Keratinocyte (primary cell): ENCODE results near the gene GNB1L. TPM values are rescaled to one million over a fixed set of nuclear protein-coding genes. Genes with fewer than 3 reads are reported as not detected.

Experiments
- DNase-seq: peaks from one replicate; pipeline ENCODE4 v3.0.0-alpha.2; 2011; ENCODE audit warnings: low read depth, missing footprints, low spot score
- FAIRE-seq: peaks from 2 replicates; lab custom pipeline; 2011; peaks lifted over from hg19 to GRCh38; lab: Jason Lieb, UNC
- H2AFZ ChIP-seq: 2 replicates; pipeline ENCODE4 v1.6.0; 2012; ENCODE audit warnings: low read length, control low read depth, inconsistent platforms; ENCODE audit not compliant: control insufficient read depth
- H3K27ac ChIP-seq: 2 replicates; pipeline ENCODE4 v1.5.1; 2011; ENCODE audit warnings: low read length; ENCODE audit not compliant: control insufficient read depth, insufficient read depth
- H3K27me3 ChIP-seq: 3 replicates; pipeline ENCODE4 v1.6.0; 2011; ENCODE audit warnings: low read length; ENCODE audit not compliant: control insufficient read depth, insufficient read depth; ENCODE audit errors: extremely low read depth
- H3K36me3 ChIP-seq, 2 experiments: 2 replicates in 1 of 2; 3 replicates in 1 of 2; pipeline ENCODE4 v1.5.1; 2011; ENCODE audit warnings: low read length in 2 of 2, mild to moderate bottlenecking in 1 of 2; ENCODE audit not compliant: control insufficient read depth in 2 of 2, insufficient read depth in 2 of 2; ENCODE audit errors: extremely low read depth in 1 of 2
- H3K4me1 ChIP-seq: 3 replicates; pipeline ENCODE4 v1.5.1; 2011; ENCODE audit warnings: low read length; ENCODE audit not compliant: control insufficient read depth, insufficient read depth; ENCODE audit errors: extremely low read depth
- H3K4me2 ChIP-seq: 3 replicates; pipeline ENCODE4 v1.6.0; 2011; ENCODE audit warnings: low read depth, low read length; ENCODE audit not compliant: control insufficient read depth, insufficient read depth; ENCODE audit errors: extremely low read depth
- H3K4me3 ChIP-seq, 3 experiments: fragments of 200-600 bp in 1 of 3; sonication (generic) in 1 of 3; 2 replicates in 2 of 3; 3 replicates in 1 of 3; pipeline ENCODE4 v1.5.1; 2011 to 2016; ENCODE audit warnings: low read length in 3 of 3, mild to moderate bottlenecking in 3 of 3, control low read depth in 2 of 3, inconsistent platforms in 1 of 3, low read depth in 1 of 3, mixed read lengths in 1 of 3, mixed run types in 1 of 3, moderate library complexity in 1 of 3; ENCODE audit not compliant: control insufficient read depth in 2 of 3, insufficient read depth in 2 of 3; ENCODE audit errors: extremely low read depth in 1 of 3
- H3K79me2 ChIP-seq: 2 replicates; pipeline ENCODE4 v1.6.0; 2012; ENCODE audit warnings: low read length; ENCODE audit not compliant: control insufficient read depth, insufficient read depth
- H3K9ac ChIP-seq: 3 replicates; pipeline ENCODE4 v1.6.0; 2011; ENCODE audit warnings: low read length; ENCODE audit not compliant: control insufficient read depth, insufficient read depth; ENCODE audit errors: extremely low read depth
- H3K9me1 ChIP-seq: 3 replicates; pipeline ENCODE4 v1.6.0; 2011; ENCODE audit warnings: low read length; ENCODE audit not compliant: control insufficient read depth, insufficient read depth; ENCODE audit errors: extremely low read depth
- H3K9me3 ChIP-seq: 2 replicates; pipeline ENCODE4 v1.5.1; 2012; ENCODE audit warnings: low read depth, low read length; ENCODE audit not compliant: control insufficient read depth
- H4K20me1 ChIP-seq: 3 replicates; pipeline ENCODE4 v1.6.0; 2011; ENCODE audit warnings: low read length; ENCODE audit not compliant: control insufficient read depth, insufficient read depth; ENCODE audit errors: extremely low read depth
- EZH2 ChIP-seq: IDR thresholded peaks from one replicate; pipeline ENCODE4 v1.6.1; 2012; ENCODE audit warnings: inconsistent platforms, mild to moderate bottlenecking, low read length, moderate library complexity
- dilution Hi-C: fragments of 300-500 bp; cut with MboI; formaldehyde crosslinking; loops from one replicate; pipeline ENCODE4 v1.7.0; 2020; ENCODE audit warnings: low sequenced_read_pairs; ENCODE audit not compliant: extremely low pct_ligation_motif_present
- polyA plus RNA-seq, 5 experiments: library from polyadenylated mRNA; depleted of rRNA in 3 of 5; stranded (reverse) in 3 of 5; stranded (forward) in 1 of 5; unstranded in 1 of 5; fragments of >200 nt; gene quantifications; 1 replicate in 1 of 5; 2 replicates in 3 of 5; 3 replicates in 1 of 5; pipeline versions ENCODE4 v1.2.1 to v1.2.3, GENCODE V29; 2011 to 2012; ENCODE audit warnings: missing spikeins in 2 of 5, low read depth in 1 of 5, low replicate concordance in 1 of 5
- TF ChIP-seq, protein P1 (sequence below), 3 experiments: IDR thresholded peaks in 1 of 3; conservative IDR thresholded peaks in 1 of 3; optimal IDR thresholded peaks in 1 of 3; 2 replicates in 2 of 3; 3 replicates in 1 of 3; pipeline versions ENCODE3 to v1.5.1; 2011; ENCODE audit warnings: low read length in 3 of 3, mild to moderate bottlenecking in 3 of 3, moderate library complexity in 2 of 3, control low read depth in 1 of 3, inconsistent platforms in 1 of 3; ENCODE audit not compliant: insufficient read depth in 2 of 3; ENCODE audit errors: extremely low read depth in 1 of 3

Gene GNB1L
- polyA plus RNA-seq, 1 donor (not counting 4 experiments of a cell fraction or from before 2014, with no cell fraction given) = 2.0 TPM

GRCh38 chr22:19796160-19796559 is 58.5 kb downstream of the GNB1L start:
- dilution Hi-C loops = no loop called here
- FAIRE-seq = no peak
- H3K27ac ChIP-seq = no peak overlapping the region

DNA sequence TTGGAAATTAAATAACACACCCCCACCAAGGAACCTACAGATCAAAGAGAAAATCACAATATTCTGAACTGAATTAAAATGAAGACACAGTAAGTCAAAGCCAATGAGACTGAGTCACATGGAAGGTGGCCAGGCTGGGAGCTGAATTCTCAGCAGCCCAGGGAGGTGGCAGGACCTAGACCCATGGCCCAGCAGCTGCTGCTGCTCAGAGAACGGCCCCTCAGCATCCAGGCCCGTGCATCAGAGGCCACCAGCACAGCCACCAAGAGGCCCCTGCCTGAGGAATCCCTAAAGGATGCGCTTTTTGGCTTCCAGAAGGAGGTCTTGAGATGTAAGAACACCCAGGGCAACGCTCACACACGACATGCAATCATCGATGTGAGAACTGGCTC is 59.1 kb downstream of the GNB1L start:
- FAIRE-seq = no peak
- Histone ChIP-seq H4K20me1 (no peaks in the 10 kb centered on the region), H3K4me2 (no peak overlapping the region), H3K4me3 (no peak overlapping the region), H3K36me3 (peaks cover 1 to 4% of the 10 kb centered on the region in 2 experiments), H3K27me3 (no peaks in the 10 kb centered on the region), H3K9me1 (no peaks in the 10 kb centered on the region), H3K9me3 (no peaks in the 10 kb centered on the region), H3K9ac (no peak overlapping the region), H3K27ac (no peak overlapping the region), H3K79me2 (no peaks in the 10 kb centered on the region), H3K4me1 (no peaks in the 10 kb centered on the region), H2AFZ (no peak overlapping the region)
- TF ChIP-seq EZH2 = no peak
- TF ChIP-seq, protein P1, sequence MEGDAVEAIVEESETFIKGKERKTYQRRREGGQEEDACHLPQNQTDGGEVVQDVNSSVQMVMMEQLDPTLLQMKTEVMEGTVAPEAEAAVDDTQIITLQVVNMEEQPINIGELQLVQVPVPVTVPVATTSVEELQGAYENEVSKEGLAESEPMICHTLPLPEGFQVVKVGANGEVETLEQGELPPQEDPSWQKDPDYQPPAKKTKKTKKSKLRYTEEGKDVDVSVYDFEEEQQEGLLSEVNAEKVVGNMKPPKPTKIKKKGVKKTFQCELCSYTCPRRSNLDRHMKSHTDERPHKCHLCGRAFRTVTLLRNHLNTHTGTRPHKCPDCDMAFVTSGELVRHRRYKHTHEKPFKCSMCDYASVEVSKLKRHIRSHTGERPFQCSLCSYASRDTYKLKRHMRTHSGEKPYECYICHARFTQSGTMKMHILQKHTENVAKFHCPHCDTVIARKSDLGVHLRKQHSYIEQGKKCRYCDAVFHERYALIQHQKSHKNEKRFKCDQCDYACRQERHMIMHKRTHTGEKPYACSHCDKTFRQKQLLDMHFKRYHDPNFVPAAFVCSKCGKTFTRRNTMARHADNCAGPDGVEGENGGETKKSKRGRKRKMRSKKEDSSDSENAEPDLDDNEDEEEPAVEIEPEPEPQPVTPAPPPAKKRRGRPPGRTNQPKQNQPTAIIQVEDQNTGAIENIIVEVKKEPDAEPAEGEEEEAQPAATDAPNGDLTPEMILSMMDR (optimal IDR thresholded peaks at IDR 0.05 in 1 of 3, IDR thresholded peaks at IDR 0.05 in 1 of 3, conservative IDR thresholded peaks at IDR 0.05 in 1 of 3; ENCODE audit: extremely low read depth in 1 of 3, insufficient read depth in 2 of 3, low read length in 3 of 3) = no peak
- DNase-seq = no peak
- dilution Hi-C loops = no loop called here

More at GRCh38 chr22:19796160-19796559, 58.5 kb downstream of the GNB1L start:
- Histone ChIP-seq H3K9me3 (no peaks in the 10 kb centered on the region), H3K4me2 (no peak overlapping the region), H2AFZ (no peak overlapping the region), H3K79me2 (no peaks in the 10 kb centered on the region), H3K9ac (no peak overlapping the region), H3K4me1 (no peaks in the 10 kb centered on the region), H3K9me1 (no peaks in the 10 kb centered on the region), H3K4me3 (no peak overlapping the region), H3K27me3 (no peaks in the 10 kb centered on the region), H3K36me3 (peaks cover 4% of the 10 kb centered on the region in 2 experiments), H4K20me1 (no peaks in the 10 kb centered on the region)
- TF ChIP-seq, protein P1 (optimal IDR thresholded peaks at IDR 0.05 in 1 of 3, IDR thresholded peaks at IDR 0.05 in 1 of 3, conservative IDR thresholded peaks at IDR 0.05 in 1 of 3; ENCODE audit: extremely low read depth in 1 of 3, insufficient read depth in 2 of 3, low read length in 3 of 3) = no peak
- no peak for TF ChIP-seq EZH2
- no peak for DNase-seq
